OCI-LY3 (cell line): ENCODE data around the gene LRRC57.

Source experiments
- EZH2phosphoT487 ChIP-seq: fragments of 200-600 bp; shearing (Covaris generic); IDR thresholded peaks from 2 replicates; pipeline ENCODE4 v1.6.1; 2018; ENCODE audit warnings: antibody characterized with exemption, mixed run types, low read depth
- TF ChIP-seq, protein P1 (sequence below): fragments of 200-600, 300-600 bp; sonication (generic); IDR thresholded peaks from 2 replicates; pipeline ENCODE4 v1.5.1; 2014; ENCODE audit warnings: antibody characterized with exemption, low read length, low read depth

DNA sequence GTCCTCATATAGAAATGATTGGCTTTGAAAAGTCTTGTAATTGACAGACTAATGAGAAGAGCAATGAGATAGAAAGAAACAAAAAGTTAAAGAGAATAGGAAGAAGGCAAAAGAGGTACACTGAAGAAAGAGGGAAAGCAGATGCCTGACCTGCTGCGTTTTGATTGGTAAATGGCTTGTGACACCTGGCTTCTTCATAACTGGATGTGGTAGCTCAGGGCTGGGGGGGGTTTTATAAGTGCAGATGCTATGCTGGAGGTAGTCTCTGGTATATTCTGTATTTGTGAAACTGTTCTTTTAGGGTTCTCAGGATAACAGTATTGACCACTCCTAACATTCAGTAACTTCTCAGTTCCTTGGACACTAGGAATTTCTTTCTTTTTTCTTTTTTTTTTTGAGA lies 28.2 kb upstream of the LRRC57 start:
- TF ChIP-seq, protein P1, sequence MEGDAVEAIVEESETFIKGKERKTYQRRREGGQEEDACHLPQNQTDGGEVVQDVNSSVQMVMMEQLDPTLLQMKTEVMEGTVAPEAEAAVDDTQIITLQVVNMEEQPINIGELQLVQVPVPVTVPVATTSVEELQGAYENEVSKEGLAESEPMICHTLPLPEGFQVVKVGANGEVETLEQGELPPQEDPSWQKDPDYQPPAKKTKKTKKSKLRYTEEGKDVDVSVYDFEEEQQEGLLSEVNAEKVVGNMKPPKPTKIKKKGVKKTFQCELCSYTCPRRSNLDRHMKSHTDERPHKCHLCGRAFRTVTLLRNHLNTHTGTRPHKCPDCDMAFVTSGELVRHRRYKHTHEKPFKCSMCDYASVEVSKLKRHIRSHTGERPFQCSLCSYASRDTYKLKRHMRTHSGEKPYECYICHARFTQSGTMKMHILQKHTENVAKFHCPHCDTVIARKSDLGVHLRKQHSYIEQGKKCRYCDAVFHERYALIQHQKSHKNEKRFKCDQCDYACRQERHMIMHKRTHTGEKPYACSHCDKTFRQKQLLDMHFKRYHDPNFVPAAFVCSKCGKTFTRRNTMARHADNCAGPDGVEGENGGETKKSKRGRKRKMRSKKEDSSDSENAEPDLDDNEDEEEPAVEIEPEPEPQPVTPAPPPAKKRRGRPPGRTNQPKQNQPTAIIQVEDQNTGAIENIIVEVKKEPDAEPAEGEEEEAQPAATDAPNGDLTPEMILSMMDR: no peak
- TF ChIP-seq EZH2phosphoT487: no peak
